Measurements from ENCODE around the gene PTPRC.
"Not testable (repeated sequence)": the region's sequence is repeated elsewhere in the genome, so short reads cannot be mapped to it uniquely, and the experiment has no call there.

Gene PTPRC

GRCh38 chr1:198638894-198639635 lies at the start of gene PTPRC:
PTPRC (plus strand) TSS chr1:198639040; CDS start chr1:198639269, 229 bp downstream.
- DNase-seq = no peak

- DNase-seq = no peak
Measured at GRCh38 chr1:198590454-198590853, 48.4 kb upstream of the PTPRC start.

DNA sequence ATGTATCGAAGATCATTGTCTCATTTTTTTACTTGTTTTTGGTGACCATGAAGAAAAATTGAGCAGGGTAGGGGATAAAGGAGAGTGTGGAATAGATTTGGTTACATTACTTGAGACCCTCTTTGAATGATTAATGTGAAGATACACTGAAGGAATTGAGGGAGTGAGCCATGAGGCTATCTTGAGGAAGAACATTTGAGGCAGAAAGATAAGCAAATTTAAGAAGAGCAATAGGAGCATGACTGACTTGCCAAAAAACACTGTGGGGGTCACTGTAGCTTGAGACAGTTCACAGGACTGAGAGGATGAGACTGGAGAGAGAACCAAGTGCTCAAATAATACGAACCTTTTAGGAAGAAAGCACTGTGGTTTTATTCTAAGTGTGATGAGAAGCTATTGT lies 43.1 kb upstream of the PTPRC start:
- no peak for DNase-seq

DNA sequence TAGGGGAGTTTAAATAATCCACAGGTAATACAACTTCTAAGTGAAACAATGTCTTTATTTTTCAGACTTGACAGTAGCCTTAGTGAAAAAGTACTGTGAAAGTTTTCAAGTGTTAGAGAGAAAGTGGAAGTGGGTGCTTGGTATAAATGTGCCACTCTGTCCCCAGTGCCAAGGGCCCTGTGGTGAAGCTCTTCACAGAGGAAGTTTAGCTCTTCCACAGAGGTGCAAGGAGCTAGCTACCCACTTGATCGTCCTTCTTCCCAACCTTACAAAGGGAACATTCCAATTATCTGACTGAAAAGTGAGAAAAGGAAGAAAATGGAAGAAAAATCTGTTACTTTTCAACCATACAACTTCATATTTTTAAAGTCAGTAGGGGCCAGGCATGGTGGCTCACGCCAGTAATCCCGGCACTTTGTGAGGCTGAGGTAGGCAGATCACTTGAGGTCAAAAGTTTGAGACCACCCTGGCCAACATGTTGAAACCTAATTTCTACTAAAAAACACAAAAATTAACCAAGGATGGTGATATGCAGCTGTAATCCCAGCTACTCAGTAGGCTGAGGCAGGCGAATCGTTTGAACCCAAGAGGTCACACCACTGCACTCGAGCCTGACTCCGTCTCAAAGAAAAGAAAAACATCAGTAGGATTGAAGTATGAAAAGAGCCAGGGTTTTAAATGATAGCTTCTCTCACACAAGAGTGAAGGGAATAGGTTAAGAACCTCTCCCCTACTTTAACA lies 41.0 kb upstream of the PTPRC start:
- DNase-seq = no peak

GRCh38 chr1:198598796-198599321 lies 40.0 kb upstream of the PTPRC start:
- no peak for DNase-seq

- no peak for DNase-seq
Measured at GRCh38 chr1:198599749-198600148, 39.1 kb upstream of the PTPRC start.

DNA sequence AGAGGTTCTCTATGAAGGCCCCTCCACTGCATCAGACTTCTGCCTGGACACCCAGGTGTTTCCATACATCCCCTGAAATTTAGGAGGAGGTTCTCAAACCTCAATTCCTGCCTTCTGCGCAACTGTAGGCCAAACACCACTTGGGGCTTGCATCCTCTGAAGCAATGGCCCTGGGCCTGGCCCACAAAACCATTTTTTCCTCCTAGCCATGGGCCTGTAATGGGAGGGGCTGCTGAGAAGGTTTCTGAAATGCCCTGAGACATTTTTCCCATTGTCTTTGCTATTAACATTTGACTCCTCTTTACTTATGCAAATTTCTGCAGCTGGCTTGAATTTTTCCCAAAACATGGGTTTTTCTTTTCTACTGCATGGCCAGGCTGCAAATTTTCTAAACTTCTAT lies 37.9 kb upstream of the PTPRC start:
- DNase-seq = no peak

DNA sequence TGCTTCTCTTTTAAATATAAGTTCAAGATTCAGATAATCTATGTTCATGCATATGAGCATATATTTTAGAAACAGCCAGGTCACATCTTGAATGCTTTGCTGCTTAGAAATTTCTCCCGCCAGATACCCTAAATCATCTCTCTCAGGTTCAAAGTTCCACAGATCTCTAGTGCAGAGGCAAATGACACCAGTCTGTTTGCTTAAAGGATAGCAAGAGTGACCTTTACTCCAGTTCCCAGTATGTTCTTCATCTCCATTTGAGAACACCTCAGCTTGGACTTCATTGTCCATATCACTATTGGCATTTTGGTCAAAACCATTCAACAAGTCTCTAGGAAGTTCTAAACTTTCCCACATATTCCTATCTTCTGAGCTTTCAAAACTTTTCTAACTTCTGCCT lies 37.5 kb upstream of the PTPRC start:
- not testable (repeated sequence) for DNase-seq

DNA sequence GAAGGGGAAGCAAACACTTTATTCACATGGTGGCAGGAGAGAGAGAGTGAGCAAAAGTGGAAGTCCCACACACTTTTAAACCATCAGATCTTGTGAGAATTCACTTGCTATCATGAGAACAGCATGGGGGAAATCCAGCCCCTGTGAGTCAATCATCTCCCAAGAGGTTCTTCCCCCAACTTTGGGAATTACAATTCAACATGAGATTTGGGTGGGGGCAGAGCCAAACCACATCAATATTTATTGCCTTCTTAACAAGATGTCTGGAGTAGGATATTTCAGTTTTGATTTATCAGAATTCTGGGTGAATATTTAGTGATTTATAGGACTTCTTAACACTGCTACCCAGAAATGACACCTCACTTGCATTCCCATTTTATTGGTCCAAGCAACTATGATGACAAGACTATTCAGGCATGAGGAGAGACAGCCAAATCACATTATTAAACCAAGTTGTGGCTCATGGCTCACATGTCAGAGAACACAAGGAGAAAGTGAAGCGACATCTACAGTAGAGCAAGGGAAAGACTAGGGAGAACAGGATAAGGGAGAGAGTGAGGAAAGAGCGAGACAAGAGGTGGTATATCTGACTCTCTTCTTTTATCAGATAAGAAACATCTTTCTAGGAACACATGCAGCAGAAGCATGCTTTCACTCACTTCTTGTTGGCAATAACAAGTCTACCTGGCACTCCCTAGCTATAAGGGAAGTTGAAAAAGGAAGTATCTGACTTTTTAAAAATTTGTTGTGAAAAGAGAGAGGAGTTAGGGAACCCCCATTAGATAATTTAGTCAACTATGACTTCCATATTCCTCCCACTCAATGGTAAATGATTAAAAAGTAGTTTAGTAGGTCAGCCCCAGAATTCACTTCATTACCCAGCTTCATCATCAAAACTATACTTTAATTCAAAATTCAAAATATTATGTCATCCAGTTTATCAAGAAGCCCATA lies 36.6 kb upstream of the PTPRC start:
- no peak for DNase-seq

DNA sequence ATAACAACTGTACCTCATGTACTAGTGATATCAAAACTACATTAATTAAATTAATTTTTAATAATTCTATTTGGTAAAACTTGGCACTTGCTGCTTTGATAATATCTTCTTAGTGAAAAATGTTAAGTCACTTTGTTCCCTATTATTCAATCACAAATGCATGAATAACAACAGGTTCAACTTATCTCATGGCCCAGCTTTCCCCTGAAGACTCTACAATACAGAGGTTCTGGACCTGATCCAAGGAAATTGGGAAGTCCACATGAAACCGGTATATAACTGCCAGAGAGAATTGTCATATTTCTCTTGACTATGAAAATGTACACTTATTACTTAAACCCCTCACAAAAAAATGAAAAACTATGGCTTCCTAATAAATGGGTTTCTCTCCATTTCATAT lies 33.9 kb upstream of the PTPRC start:
- no peak for DNase-seq

GRCh38 chr1:198605406-198605805 lies 33.4 kb upstream of the PTPRC start:
- DNase-seq = no peak

GRCh38 chr1:198606020-198606438 lies 32.8 kb upstream of the PTPRC start:
- no peak for DNase-seq

GRCh38 chr1:198607714-198608113 lies 31.1 kb upstream of the PTPRC start:
- DNase-seq = no peak

- DNase-seq = no peak
Measured at GRCh38 chr1:198610362-198610761, 28.5 kb upstream of the PTPRC start.

DNA sequence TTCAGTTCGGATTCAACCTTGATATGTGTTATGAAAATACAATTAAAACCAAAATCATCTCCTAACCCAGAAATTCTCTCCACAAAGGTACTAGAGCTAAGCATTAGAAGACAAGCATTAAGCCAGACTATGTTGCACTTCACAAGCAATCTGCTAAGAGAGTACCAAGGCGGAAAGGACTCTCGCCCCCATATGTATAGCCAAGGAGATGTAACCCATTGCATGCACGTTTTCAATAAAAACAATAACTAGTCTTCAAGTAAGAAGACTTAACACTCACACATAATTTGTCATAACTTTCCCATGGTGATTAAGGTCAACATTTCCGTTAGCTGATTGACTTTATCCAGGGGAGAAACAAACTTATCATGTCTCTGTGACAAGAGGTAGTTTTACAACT lies 27.6 kb upstream of the PTPRC start:
- DNase-seq = no peak

- DNase-seq = no peak
Measured at GRCh38 chr1:198612471-198613260, 26.2 kb upstream of the PTPRC start.

- no peak for DNase-seq
Measured at GRCh38 chr1:198617406-198617805, 21.4 kb upstream of the PTPRC start.

GRCh38 chr1:198619375-198620140 lies 19.3 kb upstream of the PTPRC start:
- no peak for DNase-seq

DNA sequence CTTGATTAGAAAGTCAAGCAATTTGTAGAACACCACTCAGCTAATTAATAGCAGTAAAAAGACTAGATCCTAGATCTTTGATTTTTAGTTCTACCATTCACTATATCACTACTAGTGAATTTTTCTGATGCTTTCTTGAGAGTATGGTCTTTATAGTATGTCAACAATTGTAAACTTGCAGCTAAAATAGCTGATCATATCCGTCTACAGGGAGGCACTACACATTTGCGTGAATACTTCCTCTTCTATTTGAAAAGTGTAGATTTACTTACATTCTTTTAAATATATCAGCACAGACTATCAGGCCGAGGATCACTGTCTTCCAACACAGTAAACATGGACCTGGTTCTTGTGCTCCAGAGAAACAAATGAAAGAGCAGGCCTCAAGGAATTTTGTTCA lies 18.6 kb upstream of the PTPRC start:
- no peak for DNase-seq

DNA sequence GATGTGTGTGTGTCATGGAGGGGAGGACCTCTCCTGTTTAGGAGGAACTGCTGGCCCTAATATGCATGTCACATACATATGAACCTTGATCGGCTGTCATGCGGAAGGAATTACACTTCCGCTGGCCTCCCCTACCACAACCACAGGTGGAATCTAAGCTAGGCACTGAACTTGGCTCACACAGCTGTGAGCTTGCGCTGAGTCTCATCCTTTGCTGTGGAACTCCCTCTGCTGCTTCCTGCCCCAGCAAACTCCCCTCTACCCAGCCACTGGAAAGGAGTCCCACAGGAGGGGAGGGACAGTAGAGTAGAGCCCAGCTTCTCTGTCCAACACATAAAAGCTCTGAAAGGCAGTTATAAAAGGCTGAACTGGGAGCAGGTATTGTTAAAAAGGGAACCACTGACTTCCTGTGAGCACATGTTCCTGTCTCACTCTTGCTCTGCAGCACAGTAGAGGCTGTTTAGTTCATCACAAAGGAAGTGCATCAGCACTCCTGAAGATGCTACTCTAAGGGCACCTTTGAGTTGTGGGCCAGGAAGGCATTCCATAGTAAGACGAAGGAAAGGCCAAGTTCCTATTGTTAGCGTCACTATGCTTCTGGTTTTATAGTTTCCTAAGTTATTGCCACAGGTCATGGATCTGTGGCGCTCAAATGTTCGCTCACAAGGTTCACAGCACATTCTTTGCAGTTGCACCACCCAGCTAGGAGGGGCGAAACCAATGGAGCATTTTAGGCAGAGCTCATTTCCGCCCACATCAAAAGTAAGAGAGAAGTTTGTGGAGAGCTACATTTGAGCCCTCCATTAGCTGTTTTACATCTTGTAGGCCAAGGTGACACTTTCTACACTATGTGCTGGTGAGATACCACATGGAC lies 17.7 kb upstream of the PTPRC start:
- DNase-seq = no peak

All from right hindlimb (tissue), 1 donor.